Measurements from ENCODE around the gene PTDSS2. TPM values are rescaled to one million over a fixed set of nuclear protein-coding genes. Genes with fewer than 3 reads are reported as not detected.
"Not testable (repeated sequence)": the region's sequence is repeated elsewhere in the genome, so short reads cannot be mapped to it uniquely, and the experiment has no call there.

The PTDSS2 gene
- total and polyA plus RNA-seq, 5 experiments from 2014 or later, result 9.0 to 30.2 (median 13.0) TPM

- DNase-seq, result no peak
Measured at GRCh38 chr11:468493-468892, 18.4 kb downstream of the PTDSS2 start.

DNA sequence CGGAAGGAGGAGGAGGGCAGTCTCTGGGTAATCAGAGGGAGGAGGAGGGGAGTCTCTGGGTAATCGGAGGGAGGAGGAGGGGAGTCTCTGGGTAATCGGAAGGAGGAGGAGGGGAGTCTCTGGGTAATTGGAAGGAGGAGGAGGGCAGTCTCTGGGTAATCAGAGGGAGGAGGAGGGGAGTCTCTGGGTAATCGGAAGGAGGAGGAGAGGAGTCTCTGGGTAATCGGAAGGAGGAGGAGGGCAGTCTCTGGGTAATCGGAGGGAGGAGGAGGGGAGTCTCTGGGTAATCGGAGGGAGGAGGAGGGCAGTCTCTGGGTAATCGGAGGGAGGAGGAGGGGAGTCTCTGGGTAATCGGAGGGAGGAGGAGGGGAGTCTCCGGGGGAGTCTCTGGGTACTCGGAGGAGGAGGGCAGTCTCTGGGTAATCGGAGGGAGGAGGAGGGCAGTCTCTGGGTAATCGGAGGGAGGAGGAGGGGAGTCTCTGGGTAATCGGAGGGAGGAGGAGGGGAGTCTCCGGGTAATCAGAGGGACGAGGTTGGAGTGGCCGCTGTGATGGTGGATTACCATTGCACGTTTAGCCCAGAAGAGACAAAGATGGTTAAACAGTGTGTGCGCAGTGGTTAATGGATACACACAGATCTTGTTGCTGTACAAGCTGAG lies 19.1 kb downstream of the PTDSS2 start:
- H3K27me3 Mint-ChIP-seq, result not testable (repeated sequence)

More at GRCh38 chr11:468493-468892, 18.4 kb downstream of the PTDSS2 start:
- Mint-ChIP-seq H3K36me3 (peaks cover 0 to 3% (median 2%) of the 10 kb centered on the region in 3 donors), H3K27ac (peak overlapping the region in 1 of 10 donors; percentile 22), H3K4me3 (no peak overlapping the region), H3K4me1 (peaks cover 0 to 8% (median 5%) of the 10 kb centered on the region in 4 donors), H3K27me3 (no peaks in the 10 kb centered on the region), H3K9me3 (no peaks in the 10 kb centered on the region)
- POLR2A ChIA-PET, result no interaction called here
- no peak for ATAC-seq

GRCh38 chr11:469684-470560 lies 19.8 kb downstream of the PTDSS2 start:
- Mint-ChIP-seq H3K9me3 (no peaks in the 10 kb centered on the region), H3K27ac (peak overlapping the region in 2 of 10 donors; percentile 22 to 29), H3K36me3 (peaks cover 0 to 3% (median 2%) of the 10 kb centered on the region in 3 donors), H3K27me3 (no peaks in the 10 kb centered on the region), H3K4me1 (peaks cover 0 to 8% (median 5%) of the 10 kb centered on the region in 4 donors), H3K4me3 (no peak overlapping the region)
- POLR2A ChIA-PET, result no interaction called here
- no peak for DNase-seq
- ATAC-seq, result no peak

More for the DNA sequence above, 19.1 kb downstream of the PTDSS2 start:
- H3K4me3 Mint-ChIP-seq, H3K9me3 Mint-ChIP-seq, H3K36me3 Mint-ChIP-seq, ATAC-seq, POLR2A ChIA-PET, H3K4me1 Mint-ChIP-seq, DNase-seq: not testable (repeated sequence)
- peak overlapping the region in 1 of 10 donors; percentile 22 for H3K27ac Mint-ChIP-seq

DNA sequence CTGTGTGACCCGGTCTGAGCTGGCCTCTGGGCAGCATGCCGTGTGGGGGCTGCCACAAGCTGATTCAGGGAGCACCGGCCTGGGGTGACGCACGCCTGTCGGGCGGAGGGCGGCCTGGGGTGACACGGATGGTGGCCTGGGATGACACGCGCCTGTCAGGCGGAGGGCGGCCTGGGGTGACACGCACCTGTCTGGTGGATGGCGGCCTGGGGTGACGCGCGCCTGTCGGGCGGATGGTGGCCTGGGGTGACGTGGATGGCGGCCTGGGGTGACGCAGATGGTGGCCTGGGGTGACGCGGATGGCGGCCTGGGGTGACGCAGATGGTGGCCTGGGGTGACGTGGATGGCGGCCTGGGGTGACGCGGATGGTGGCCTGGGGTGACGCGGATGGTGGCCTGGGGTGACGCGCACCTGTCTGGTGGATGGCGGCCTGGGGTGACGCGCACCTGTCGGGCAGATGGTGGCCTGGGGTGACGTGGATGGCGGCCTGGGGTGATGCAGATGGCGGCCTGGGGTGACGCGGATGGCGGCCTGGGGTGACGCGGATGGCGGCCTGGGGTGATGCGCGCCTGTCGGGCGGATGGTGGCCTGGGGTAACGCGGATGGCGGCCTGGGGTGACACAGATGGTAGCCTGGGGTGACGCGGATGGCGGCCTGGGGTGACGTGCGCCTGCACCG lies 21.5 kb downstream of the PTDSS2 start:
- no peak overlapping the region for H3K27ac Mint-ChIP-seq
- no peaks in the 10 kb centered on the region for H3K9me3 Mint-ChIP-seq
- POLR2A ChIA-PET, result interaction anchor here (0.6 to 0.9 kb wide), 3 partner anchors 10 to 250 kb away, joined by 3 to 4 read pairs (median 3); no protein-coding TSS in a partner anchor
- peaks cover 0 to 3% (median 0%) of the 10 kb centered on the region in 3 donors for H3K36me3 Mint-ChIP-seq
- peaks cover 0 to 8% (median 5%) of the 10 kb centered on the region in 4 donors for H3K4me1 Mint-ChIP-seq
- no peaks in the 10 kb centered on the region for H3K27me3 Mint-ChIP-seq
- no peak for DNase-seq
- H3K4me3 Mint-ChIP-seq, result no peak overlapping the region
- no peak for ATAC-seq

DNA sequence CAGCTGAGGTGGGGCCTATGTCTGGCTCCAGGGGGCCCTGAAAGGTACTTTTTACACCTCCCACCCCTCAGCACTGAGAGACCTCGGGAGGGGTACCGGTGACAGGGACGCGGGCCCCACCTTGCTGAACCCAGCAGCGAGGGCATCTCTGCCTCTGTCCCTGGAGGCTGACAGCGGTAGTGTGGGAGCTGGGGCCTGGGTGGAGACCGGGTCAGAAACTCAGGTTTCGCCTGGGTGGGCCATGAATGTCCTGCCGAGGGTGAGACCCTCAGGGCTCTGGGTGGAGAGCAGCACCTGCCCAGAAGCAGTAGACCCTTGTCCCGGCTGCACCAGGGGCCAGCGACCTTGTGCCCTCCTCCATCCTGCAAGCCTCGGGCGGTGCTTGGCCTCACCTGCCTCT lies 22.2 kb downstream of the PTDSS2 start:
- no peaks in the 10 kb centered on the region for H3K27me3 Mint-ChIP-seq
- no peaks in the 10 kb centered on the region for H3K9me3 Mint-ChIP-seq
- DNase-seq (no peak), ATAC-seq (no peak)
- H3K4me1 Mint-ChIP-seq, result peaks cover 0 to 8% (median 3%) of the 10 kb centered on the region in 4 donors
- no peak overlapping the region for H3K4me3 Mint-ChIP-seq
- no peak overlapping the region for H3K27ac Mint-ChIP-seq
- POLR2A ChIA-PET, result interaction anchor here (0.9 kb wide), 1 partner anchor 9 kb away, joined by 3 read pairs; no protein-coding TSS in a partner anchor
- peaks cover 0 to 3% (median 0%) of the 10 kb centered on the region in 3 donors for H3K36me3 Mint-ChIP-seq

DNA sequence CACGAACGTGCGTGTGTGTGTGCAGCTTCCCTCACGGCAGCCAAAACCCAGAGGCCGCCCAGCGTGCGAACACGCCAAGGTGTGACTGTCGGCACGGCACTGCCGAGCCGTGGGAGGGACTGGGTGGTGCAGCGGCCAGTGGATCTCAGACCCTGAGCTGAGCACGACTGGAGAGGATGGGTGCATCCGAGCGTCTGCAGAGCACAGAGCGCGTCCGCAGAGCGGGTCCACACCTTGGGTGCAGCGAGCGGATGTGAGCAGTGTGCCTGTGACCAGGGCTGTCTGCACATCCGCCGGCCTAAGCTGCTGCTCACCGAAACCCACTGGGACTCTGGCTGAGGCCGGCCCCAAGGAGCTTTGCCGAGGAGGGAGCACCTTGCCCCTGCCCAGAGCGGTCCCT lies 22.7 kb downstream of the PTDSS2 start:
- no peaks in the 10 kb centered on the region for H3K27me3 Mint-ChIP-seq
- peaks cover 0 to 8% (median 3%) of the 10 kb centered on the region in 4 donors for H3K4me1 Mint-ChIP-seq
- peaks cover 0 to 3% (median 0%) of the 10 kb centered on the region in 3 donors for H3K36me3 Mint-ChIP-seq
- POLR2A ChIA-PET, result interaction anchor here (0.9 kb wide), 1 partner anchor 9 kb away, joined by 3 read pairs; no protein-coding TSS in a partner anchor
- ATAC-seq, result no peak
- no peaks in the 10 kb centered on the region for H3K9me3 Mint-ChIP-seq
- no peak for DNase-seq
- no peak overlapping the region for H3K27ac Mint-ChIP-seq
- no peak overlapping the region for H3K4me3 Mint-ChIP-seq

- Mint-ChIP-seq H3K36me3 (peaks cover 0 to 3% (median 0%) of the 10 kb centered on the region in 3 donors), H3K27ac (no peak overlapping the region), H3K4me3 (no peak overlapping the region), H3K4me1 (peaks cover 0 to 7% (median 2%) of the 10 kb centered on the region in 4 donors), H3K9me3 (no peaks in the 10 kb centered on the region), H3K27me3 (no peaks in the 10 kb centered on the region)
- DNase-seq (no peak), ATAC-seq (no peak)
- POLR2A ChIA-PET, result interaction anchor here (0.9 to 1.2 kb wide), 2 partner anchors 8 to 21 kb away, joined by 3 read pairs; no protein-coding TSS in a partner anchor
Measured at GRCh38 chr11:473415-473814, 23.3 kb downstream of the PTDSS2 start.

DNA sequence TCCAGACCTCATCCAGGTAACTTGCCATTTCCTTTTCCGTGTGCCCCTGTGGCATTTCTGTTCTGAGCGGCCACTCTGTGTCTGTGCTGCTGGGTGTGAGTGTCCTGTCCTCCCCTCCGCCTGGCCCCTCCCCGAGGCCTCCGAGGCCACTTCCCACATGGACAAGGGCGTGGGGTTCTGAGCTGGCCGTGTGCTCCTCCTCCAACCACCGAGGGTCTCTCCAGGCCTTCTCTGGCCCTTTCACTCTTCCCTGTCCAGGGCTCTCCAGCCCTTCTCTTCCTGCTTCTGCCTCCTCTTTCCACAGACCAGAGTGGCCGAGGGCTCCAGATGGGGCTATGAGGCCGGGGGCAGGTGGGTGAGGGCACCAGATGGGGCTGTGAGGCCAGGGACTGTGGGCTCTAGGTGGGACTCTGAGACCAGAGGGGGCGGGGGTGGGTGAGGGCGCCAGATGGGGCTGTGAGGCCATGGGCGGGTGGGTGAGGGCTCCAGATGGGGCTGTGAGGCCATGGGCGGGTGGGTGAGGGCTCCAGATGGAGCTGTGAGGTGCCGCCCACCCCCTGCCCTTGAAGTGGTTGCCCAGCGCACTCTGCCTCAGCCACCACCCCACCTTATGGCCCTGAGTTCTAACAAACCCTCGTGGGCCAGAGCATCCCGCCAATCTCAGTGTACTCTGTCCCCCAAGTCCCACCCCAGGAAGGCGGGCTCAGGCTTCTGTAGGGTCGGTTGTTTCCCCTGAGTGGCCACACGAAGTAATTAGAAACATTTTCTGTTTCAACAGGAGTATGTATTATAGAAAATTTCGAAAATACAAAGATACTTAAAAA lies 24.1 kb downstream of the PTDSS2 start:
- peaks cover 0 to 3% (median 0%) of the 10 kb centered on the region in 3 donors for H3K36me3 Mint-ChIP-seq
- H3K9me3 Mint-ChIP-seq, result no peaks in the 10 kb centered on the region
- peaks cover 0 to 5% (median 2%) of the 10 kb centered on the region in 4 donors for H3K4me1 Mint-ChIP-seq
- peak overlapping the region in 1 of 10 donors; percentile 22 for H3K27ac Mint-ChIP-seq
- POLR2A ChIA-PET, result interaction anchor here (0.9 to 1.2 kb wide), 2 partner anchors 9 to 20 kb away, joined by 3 read pairs; no protein-coding TSS in a partner anchor
- ATAC-seq (no peak), DNase-seq (no peak)
- no peaks in the 10 kb centered on the region for H3K27me3 Mint-ChIP-seq
- no peak overlapping the region for H3K4me3 Mint-ChIP-seq

- DNase-seq (no peak), ATAC-seq (no peak)
- peaks cover 0 to 3% (median 0%) of the 10 kb centered on the region in 3 donors for H3K36me3 Mint-ChIP-seq
- POLR2A ChIA-PET, result no interaction called here
- no peak overlapping the region for H3K4me3 Mint-ChIP-seq
- no peak overlapping the region for H3K27ac Mint-ChIP-seq
- no peaks in the 10 kb centered on the region for H3K9me3 Mint-ChIP-seq
- H3K27me3 Mint-ChIP-seq, result no peaks in the 10 kb centered on the region
- peaks cover 0 to 3% (median 1%) of the 10 kb centered on the region in 4 donors for H3K4me1 Mint-ChIP-seq
Measured at GRCh38 chr11:474914-475506, 24.9 kb downstream of the PTDSS2 start.

- ATAC-seq (no peak), DNase-seq (no peak)
- no peak overlapping the region for H3K27ac Mint-ChIP-seq
- no peaks in the 10 kb centered on the region for H3K9me3 Mint-ChIP-seq
- peaks cover 0 to 5% (median under 1%) of the 10 kb centered on the region in 3 donors for H3K36me3 Mint-ChIP-seq
- no peak overlapping the region for H3K4me3 Mint-ChIP-seq
- H3K27me3 Mint-ChIP-seq, result no peaks in the 10 kb centered on the region
- POLR2A ChIA-PET, result interaction anchor here (1.1 kb wide), 1 partner anchor 27 kb away, joined by 3 read pairs; no protein-coding TSS in a partner anchor
- peaks cover 0 to 3% (median 1%) of the 10 kb centered on the region in 4 donors for H3K4me1 Mint-ChIP-seq
Measured at GRCh38 chr11:475941-476340, 25.9 kb downstream of the PTDSS2 start.

DNA sequence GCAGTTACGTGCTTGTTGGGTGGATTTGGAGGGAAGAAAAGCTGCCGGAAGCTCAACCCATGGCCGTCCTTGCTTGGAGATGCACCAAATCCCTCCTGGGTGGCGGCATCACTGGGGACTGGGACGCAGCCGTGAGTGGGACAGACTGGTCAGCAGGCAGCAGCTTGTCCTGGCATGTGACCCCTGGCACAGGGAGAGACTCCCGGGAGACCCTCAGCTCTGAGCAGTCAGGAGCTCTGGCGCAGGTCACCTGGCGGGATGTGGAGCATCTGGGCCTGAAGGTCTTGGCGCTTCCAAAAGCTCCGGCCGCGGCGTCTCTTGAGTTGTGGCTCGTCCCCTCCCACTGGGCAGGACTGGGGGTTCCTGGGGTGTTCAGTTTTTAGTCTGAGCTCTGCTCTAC lies 26.3 kb downstream of the PTDSS2 start:
- POLR2A ChIA-PET, result interaction anchor here (0.6 to 1.1 kb wide), 2 partner anchors 27 kb away, joined by 3 read pairs; no protein-coding TSS in a partner anchor
- no peaks in the 10 kb centered on the region for H3K9me3 Mint-ChIP-seq
- H3K36me3 Mint-ChIP-seq, result peaks cover 0 to 5% (median 4%) of the 10 kb centered on the region in 3 donors
- no peak overlapping the region for H3K27ac Mint-ChIP-seq
- no peak for ATAC-seq
- H3K27me3 Mint-ChIP-seq, result no peaks in the 10 kb centered on the region
- H3K4me1 Mint-ChIP-seq, result peaks cover 0 to 3% (median 1%) of the 10 kb centered on the region in 4 donors
- H3K4me3 Mint-ChIP-seq, result no peak overlapping the region
- DNase-seq, result no peak
